ENCODE measurements around the gene SND1. TPM values are rescaled to one million over a fixed set of nuclear protein-coding genes. Genes with fewer than 3 reads are reported as not detected.

SND1 gene
- total RNA-seq, 1 experiment from 2014 or later: 172 TPM

- Histone ChIP-seq H3K36me3 (peaks cover 28% of the 10 kb centered on the region), H3K4me1 (replicated peaks) (peaks cover 14% of the 10 kb centered on the region), H3K4me3 (no peak overlapping the region), H3K27me3 (replicated peaks) (no peaks in the 10 kb centered on the region), H3K9me3 (replicated peaks) (no peaks in the 10 kb centered on the region; the same call in 1 of the 2 replicates), H3K27ac (no peak overlapping the region)
- no peak for DNase-seq (ENCODE audit: low read depth in 1 of 2, low spot score in 2 of 2)
Measured at GRCh38 chr7:127935847-127936376, 283.9 kb downstream of the SND1 start.

DNA sequence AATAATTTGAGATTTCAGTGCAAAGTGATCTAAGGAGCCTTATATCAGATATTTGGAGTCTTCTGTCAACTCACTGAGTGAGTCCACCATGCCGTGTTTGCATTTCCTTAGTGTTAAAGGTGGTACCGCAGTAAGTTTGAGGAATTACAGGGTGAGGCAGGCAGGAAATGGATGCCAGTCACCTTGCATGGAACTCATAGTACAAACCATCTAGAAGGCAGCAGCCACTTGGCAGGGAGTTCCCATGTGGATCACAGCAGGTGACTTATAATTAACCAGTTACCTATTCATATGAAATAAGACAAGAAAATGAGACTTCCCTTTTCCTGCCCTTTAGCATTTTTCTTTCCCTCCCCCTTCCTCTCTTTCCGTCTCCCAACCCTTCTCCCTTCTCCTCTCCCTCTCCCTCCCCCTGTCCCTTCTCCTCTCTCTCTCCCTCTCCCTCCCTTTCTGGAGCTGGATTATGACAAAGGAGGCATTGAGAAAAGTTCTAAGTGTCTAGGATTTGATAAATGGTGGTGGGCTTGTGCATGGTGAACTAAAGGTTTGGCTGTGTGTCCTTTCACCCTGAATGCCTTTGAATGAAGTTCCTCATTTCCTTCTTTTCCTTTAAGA, 285.2 kb downstream of the SND1 start:
- Histone ChIP-seq H3K36me3 (peaks cover 15% of the 10 kb centered on the region), H3K4me1 (replicated peaks) (peaks cover 14% of the 10 kb centered on the region), H3K9me3 (replicated peaks) (no peaks in the 10 kb centered on the region), H3K4me3 (no peak overlapping the region), H3K27ac (no peak overlapping the region), H3K27me3 (replicated peaks) (no peaks in the 10 kb centered on the region)
- no peak for DNase-seq (ENCODE audit: low read depth in 1 of 2, low spot score in 2 of 2)

GRCh38 chr7:127938588-127938987, 286.6 kb downstream of the SND1 start:
- Histone ChIP-seq H3K4me1 (replicated peaks) (peaks cover 14% of the 10 kb centered on the region), H3K27me3 (replicated peaks) (no peaks in the 10 kb centered on the region), H3K4me3 (no peak overlapping the region), H3K36me3 (peaks cover 10% of the 10 kb centered on the region), H3K27ac (no peak overlapping the region), H3K9me3 (replicated peaks) (no peaks in the 10 kb centered on the region)
- DNase-seq (ENCODE audit: low read depth in 1 of 2, low spot score in 2 of 2): peak in 1 of 2 experiments; percentile 54

GRCh38 chr7:127940381-127941160, 288.6 kb downstream of the SND1 start:
- no peaks in the 10 kb centered on the region for H3K27me3 ChIP-seq (replicated peaks)
- DNase-seq (ENCODE audit: low read depth in 1 of 2, low spot score in 2 of 2): no peak
- H3K27ac ChIP-seq: no peak overlapping the region
- H3K36me3 ChIP-seq: peaks cover 12% of the 10 kb centered on the region
- H3K4me1 ChIP-seq (replicated peaks): peaks cover 14% of the 10 kb centered on the region
- no peaks in the 10 kb centered on the region for H3K9me3 ChIP-seq (replicated peaks)
- H3K4me3 ChIP-seq: no peak overlapping the region

- Histone ChIP-seq H3K9me3 (replicated peaks) (no peaks in the 10 kb centered on the region), H3K36me3 (peaks cover 12% of the 10 kb centered on the region), H3K4me1 (replicated peaks) (peaks cover 14% of the 10 kb centered on the region), H3K27me3 (replicated peaks) (no peaks in the 10 kb centered on the region), H3K4me3 (no peak overlapping the region), H3K27ac (no peak overlapping the region)
- no peak for DNase-seq (ENCODE audit: low read depth in 1 of 2, low spot score in 2 of 2)
Measured at GRCh38 chr7:127941476-127942210, 289.6 kb downstream of the SND1 start.

DNA sequence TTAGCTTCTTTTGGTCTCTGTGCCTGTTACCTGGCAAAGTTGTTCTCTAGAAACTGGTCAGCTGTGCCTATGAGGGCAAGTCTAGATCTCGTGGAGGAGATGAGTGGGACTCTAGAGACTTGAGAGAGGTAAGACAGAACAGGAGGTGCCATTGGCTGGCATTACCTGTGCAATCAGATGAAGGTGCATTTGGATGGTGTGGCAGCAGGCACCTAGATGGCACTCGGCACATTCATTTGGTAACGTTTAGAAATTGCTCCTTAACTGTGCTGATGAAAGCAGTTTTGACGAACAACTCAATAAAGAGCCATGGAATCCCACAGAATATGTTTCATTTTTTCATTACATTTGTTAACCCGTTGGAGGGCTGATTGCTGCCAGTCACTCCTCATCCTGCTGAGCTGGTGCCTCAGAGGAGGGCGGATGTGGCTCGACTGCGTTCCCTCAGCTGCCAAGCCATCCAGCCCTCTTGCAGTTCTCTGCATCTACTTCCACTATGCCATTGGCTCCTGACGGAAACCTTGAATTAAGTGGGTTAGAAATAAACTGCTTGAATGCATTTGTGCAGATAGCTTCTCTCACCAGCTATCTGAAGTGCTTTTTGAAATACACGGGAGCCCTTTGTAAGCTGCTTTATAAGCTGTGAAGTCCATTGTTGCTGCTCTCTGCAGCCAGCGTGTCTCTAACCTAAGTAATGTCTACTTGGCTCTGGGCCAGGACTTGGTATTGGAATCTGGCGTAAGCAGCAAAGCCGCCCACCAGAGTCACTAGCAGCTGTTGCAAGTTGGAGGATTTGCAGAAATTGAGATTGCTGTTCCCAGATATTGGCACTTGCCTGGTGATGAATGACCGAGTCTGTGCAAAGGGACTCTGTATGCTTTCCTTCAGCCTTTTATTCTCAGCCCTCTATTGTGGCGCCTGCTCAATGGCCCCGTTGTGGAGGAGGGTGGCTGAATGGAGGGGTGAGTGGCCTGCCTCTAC, 291.8 kb downstream of the SND1 start:
- Histone ChIP-seq H3K9me3 (replicated peaks) (no peaks in the 10 kb centered on the region), H3K36me3 (peaks cover 12% of the 10 kb centered on the region), H3K27ac (no peak overlapping the region), H3K27me3 (replicated peaks) (no peaks in the 10 kb centered on the region), H3K4me3 (no peak overlapping the region), H3K4me1 (replicated peaks) (peaks cover 3% of the 10 kb centered on the region; the same call in 1 of the 2 replicates)
- DNase-seq (ENCODE audit: low read depth in 1 of 2, low spot score in 2 of 2): no peak

DNA sequence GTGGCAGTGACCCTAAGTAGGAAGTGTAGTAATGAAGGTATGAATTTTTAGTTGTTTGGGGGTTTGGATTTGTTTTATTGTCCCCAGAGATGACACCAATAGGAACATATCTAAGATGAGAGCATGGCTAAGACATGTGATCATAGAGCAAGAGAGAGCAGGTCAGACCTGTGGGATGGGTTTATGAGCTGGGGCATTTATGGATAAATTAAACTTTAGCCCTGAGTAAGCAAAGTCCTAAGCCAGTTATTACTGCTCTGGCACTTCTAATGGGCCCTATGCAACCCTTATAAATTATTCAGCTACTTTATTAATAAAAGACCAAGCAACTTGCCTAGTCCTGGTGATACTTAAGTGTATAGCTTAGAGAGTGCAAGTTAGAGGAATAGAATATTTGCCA, 294.1 kb downstream of the SND1 start:
- H3K4me3 ChIP-seq: no peak overlapping the region
- no peaks in the 10 kb centered on the region for H3K27me3 ChIP-seq (replicated peaks)
- peaks cover 12% of the 10 kb centered on the region for H3K36me3 ChIP-seq
- DNase-seq (ENCODE audit: low read depth in 1 of 2, low spot score in 2 of 2): no peak
- no peaks in the 10 kb centered on the region for H3K9me3 ChIP-seq (replicated peaks)
- H3K27ac ChIP-seq: no peak overlapping the region
- H3K4me1 ChIP-seq (replicated peaks): no peaks in the 10 kb centered on the region

- peaks cover 12% of the 10 kb centered on the region for H3K36me3 ChIP-seq
- no peaks in the 10 kb centered on the region for H3K9me3 ChIP-seq (replicated peaks)
- H3K27ac ChIP-seq: no peak overlapping the region
- no peak for DNase-seq (ENCODE audit: low read depth in 1 of 2, low spot score in 2 of 2)
- no peaks in the 10 kb centered on the region for H3K27me3 ChIP-seq (replicated peaks)
- H3K4me1 ChIP-seq (replicated peaks): no peaks in the 10 kb centered on the region
- H3K4me3 ChIP-seq: no peak overlapping the region
Measured at GRCh38 chr7:127946847-127947246, 294.9 kb downstream of the SND1 start.

DNA sequence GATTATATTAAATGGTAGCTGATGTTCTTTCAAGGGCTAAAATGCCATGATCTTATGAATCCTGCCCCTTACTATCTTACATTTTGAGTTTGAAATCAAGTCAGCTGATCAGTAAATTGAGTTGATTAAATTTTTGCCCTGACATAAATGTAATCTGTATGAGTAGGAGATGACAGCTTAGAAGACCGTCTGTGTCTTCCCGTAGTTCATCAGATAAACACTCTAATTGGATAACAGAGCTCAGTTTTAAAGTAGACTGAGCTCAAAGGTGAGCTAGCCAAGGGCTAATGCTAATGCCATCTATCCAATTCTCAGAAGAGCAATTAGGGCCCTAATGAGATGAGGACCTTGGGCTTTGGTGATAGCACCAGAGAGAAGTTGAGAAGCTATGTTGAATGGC, 296.3 kb downstream of the SND1 start:
- Histone ChIP-seq H3K4me1 (replicated peaks) (no peaks in the 10 kb centered on the region), H3K27ac (no peak overlapping the region), H3K36me3 (peaks cover 7% of the 10 kb centered on the region; the same call in 1 of the 2 replicates), H3K27me3 (replicated peaks) (no peaks in the 10 kb centered on the region), H3K4me3 (no peak overlapping the region), H3K9me3 (replicated peaks) (no peaks in the 10 kb centered on the region)
- no peak for DNase-seq (ENCODE audit: low read depth in 1 of 2, low spot score in 2 of 2)

GRCh38 chr7:127948930-127949329, 296.9 kb downstream of the SND1 start:
- Histone ChIP-seq H3K4me3 (no peak overlapping the region), H3K36me3 (0 out of 2 replicates have a peak, but pooled peaks cover 1% of the 10 kb centered on the region), H3K4me1 (replicated peaks) (no peaks in the 10 kb centered on the region), H3K27me3 (replicated peaks) (no peaks in the 10 kb centered on the region), H3K9me3 (replicated peaks) (no peaks in the 10 kb centered on the region), H3K27ac (no peak overlapping the region)
- no peak for DNase-seq (ENCODE audit: low read depth in 1 of 2, low spot score in 2 of 2)

GRCh38 chr7:127949769-127950222, 297.8 kb downstream of the SND1 start:
- Histone ChIP-seq H3K9me3 (replicated peaks) (no peaks in the 10 kb centered on the region), H3K4me3 (no peak overlapping the region), H3K36me3 (peaks cover 3% of the 10 kb centered on the region; the same call in 1 of the 2 replicates), H3K27ac (no peak overlapping the region), H3K4me1 (replicated peaks) (no peaks in the 10 kb centered on the region), H3K27me3 (replicated peaks) (no peaks in the 10 kb centered on the region)
- no peak for DNase-seq (ENCODE audit: low read depth in 1 of 2, low spot score in 2 of 2)

DNA sequence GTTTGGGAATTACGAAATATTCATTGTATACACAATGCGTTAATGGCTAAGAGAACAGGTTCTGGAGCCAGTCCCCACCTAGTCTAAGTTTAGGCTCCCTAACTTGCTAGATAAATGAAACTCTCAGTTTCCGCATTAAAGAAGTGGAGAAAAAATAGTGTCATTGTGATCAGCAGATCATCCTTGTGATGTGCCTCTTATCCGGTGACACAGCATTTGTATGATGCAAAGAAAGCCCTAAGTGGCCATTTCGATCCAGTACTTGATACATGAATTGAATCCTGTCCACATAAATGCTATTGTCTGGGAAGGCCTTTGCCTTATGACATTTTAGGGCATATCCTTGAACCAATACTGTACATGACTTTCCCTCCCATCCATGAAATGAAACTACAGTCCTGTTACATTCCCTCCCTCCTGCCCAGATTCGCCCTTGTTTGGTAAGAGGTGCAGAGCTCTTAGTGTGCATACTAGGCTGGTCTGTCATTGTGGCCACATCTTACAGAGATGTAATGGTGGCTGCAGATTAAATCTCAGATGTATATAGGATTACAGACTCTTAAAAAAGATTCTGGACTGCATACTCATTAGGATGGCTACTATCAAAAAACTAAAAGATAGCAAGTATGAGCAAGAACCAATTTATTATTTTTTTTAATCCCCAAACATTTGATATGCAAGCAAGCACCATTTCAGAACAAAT, 298.4 kb downstream of the SND1 start:
- Histone ChIP-seq H3K4me3 (no peak overlapping the region), H3K9me3 (replicated peaks) (no peaks in the 10 kb centered on the region), H3K27ac (no peak overlapping the region), H3K36me3 (peaks cover 6% of the 10 kb centered on the region), H3K27me3 (replicated peaks) (no peaks in the 10 kb centered on the region), H3K4me1 (replicated peaks) (no peaks in the 10 kb centered on the region)
- DNase-seq (ENCODE audit: low read depth in 1 of 2, low spot score in 2 of 2): no peak
